Posterior cingulate gyrus (tissue), 11 donors: ENCODE measurements around the gene IFNLR1.

Experiments used
- DNase-seq, 10 donors: peaks; one replicate each; pipeline versions ENCODE4 v3.0.0 to v3.0.0-alpha.2; 2020 to 2021; ENCODE audit warnings: mixed read lengths in 3 of 10
- intact Hi-C: fragments of 100-400 bp; cut with DNase I; formaldehyde crosslinking; loops from one replicate; pipeline ENCODE4 v1.15.1; 2023

Gene IFNLR1

GRCh38 chr1:24127134-24127800 is 59.8 kb downstream of the IFNLR1 start:
- DNase-seq, result no peak
- intact Hi-C loops, result no loop called here

DNA sequence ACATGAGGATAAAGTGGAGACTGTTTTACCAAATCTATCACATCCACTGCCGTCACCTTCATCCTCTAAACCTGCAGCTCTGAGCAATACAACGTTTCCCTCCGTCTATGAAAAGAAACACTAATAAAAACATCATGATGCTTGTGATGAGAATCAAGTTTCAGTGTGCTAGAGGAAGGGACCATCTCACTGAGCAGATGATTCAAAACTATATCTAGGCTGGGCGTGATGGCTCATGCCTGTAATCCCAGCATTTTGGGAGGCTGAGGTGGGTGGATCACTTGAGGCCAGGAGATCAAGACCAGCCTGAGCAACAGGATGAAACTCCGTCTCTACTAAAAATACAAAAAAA is 60.4 kb downstream of the IFNLR1 start:
- DNase-seq, result no peak
- intact Hi-C loops, result no loop called here

GRCh38 chr1:24126018-24126671 is 60.9 kb downstream of the IFNLR1 start:
- intact Hi-C loops, result no loop called here
- DNase-seq, result no peak

DNA sequence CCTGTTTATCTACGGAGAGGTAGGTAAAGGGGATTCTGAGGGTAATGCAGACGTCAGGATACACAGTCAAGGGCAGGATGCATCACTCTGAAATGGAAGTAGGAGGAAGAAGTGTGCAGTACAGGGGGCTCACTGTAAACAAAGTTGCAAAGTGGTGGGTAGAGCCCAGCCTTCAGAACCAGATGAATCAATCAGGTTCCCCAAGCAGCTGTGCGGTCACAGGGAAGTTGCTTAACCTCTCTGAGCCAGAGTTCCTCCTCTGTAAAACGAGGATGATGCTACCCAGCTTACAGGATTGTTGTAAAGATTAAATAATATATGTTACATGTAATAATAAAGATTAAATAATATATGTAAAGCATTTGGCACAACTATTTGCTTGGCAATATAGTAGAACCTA is 61.6 kb downstream of the IFNLR1 start:
- intact Hi-C loops, result no loop called here

DNA sequence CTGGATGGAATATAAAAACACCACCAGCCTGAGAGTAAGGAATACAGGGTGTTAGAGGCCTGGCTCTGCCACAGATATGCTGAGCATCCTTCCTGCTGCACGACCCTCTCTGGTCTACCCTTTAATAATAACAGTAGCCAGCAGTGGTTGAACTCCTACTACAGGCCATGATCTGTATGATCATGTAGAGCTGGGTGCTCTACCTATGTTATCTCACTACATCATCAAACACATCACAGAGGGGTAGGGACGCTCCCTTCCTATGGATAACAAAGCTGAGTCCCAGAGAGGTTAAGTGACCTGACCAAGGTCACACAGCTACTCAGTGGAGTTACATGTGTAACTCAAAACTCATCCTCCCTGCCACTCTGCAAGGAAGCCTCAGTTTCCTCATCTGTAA is 62.1 kb downstream of the IFNLR1 start:
- intact Hi-C loops, result no loop called here
- DNase-seq, result no peak

More for the DNA sequence above, 61.6 kb downstream of the IFNLR1 start:
- DNase-seq, result no peak

DNA sequence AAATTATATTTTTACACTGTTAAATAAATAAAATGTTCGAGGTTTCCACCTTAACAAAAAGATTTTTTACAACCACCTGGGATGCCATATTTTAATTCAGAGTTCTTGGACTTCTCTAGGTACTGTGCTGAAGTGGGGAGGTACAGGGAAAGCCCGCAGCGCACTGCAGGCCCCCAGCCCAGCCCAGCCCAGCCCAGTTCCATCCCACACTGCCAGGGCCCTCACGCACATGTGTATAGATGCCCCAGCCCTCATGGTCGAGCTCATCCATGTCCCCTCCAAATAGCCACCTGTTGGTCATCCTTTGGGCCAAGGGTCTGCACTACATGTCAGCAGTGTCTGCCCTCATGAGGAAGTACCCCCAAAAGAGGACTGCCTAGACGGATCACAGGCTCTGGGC is 63.5 kb downstream of the IFNLR1 start:
- peak in 1 of 10 donors; percentile 6 for DNase-seq
- intact Hi-C loops, result no loop called here

DNA sequence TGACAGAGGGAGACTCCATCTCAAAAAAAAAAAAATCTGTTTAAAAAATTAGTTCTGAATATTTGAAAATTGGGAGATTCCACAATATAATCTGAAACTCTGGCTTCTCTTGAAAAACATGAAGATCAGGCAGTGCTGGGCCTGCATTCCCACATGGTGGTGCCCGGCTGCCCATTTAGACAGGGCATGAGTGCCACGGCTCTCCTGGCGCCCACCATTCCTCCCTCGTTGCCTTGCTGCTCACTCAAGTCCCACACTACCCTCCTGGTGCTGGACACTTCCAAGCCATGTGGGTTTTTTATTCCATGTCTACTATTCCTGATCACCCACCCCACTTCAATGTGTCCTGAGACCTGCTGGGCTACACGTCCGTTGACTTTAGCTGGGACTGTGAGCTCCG is 64.3 kb downstream of the IFNLR1 start:
- intact Hi-C loops, result no loop called here
- DNase-seq, result no peak

DNA sequence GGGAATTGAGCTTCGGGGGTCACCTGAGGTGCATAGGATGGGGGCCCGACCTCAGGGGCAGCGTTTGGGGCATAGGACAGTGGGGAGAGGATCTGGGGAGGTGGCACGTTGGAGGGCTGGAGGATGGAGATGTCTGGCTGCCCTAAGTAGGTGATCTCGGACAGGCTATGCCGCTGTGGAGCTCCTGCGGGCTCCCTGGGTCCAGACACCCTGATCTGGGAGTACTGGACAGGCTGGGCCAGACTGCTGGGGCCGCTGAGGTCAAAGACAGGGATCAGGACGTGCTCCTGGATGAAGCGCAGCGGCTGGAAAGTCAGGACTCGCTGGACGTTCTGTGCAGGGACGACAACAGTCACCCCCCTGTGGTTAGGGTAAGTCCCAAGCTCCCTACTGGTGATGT is 65.7 kb downstream of the IFNLR1 start:
- DNase-seq, result no peak
- intact Hi-C loops, result no loop called here

DNA sequence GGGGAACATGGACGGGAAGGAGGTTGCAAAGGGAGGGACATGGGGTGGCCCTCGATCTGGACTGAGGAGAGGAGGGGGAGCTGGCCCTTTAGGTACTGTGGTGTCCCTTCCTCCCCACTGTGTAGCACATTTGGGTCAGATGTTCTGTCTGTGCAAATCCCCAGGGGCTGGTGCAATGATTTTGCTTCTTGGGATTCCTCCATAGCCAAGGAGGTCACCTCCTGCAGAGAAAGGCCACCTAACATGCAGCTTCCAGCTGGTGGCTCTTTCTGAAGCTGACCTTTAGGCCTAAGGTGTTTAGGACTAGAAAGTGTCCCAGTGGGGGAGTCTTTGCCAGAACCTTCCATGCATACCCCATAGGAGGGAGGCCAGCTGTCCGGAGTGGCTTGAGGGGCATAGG is 66.1 kb downstream of the IFNLR1 start:
- intact Hi-C loops, result no loop called here
- DNase-seq, result no peak

- DNase-seq, result peak in 1 of 10 donors; percentile 70
- intact Hi-C loops, result no loop called here
Measured at GRCh38 chr1:24119859-24120756, 67.0 kb downstream of the IFNLR1 start.

DNA sequence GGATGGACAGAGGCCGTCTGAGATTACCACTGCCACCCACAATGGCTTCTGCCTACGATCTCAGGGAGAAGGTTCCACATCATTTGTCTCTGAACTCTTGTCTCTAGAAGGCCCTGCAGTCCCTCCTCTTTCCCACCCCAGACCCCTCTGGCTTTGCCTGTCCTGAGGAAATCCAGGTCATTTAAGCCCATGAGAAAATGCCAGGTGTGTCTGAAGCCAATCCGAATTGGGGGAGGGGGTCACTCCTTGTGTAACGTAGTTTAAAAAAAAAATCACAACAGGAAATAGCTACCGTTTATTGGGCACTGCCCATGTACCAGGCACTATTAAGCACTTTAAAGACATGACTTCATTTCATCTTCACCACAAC is 67.6 kb downstream of the IFNLR1 start:
- intact Hi-C loops, result no loop called here
- no peak for DNase-seq

DNA sequence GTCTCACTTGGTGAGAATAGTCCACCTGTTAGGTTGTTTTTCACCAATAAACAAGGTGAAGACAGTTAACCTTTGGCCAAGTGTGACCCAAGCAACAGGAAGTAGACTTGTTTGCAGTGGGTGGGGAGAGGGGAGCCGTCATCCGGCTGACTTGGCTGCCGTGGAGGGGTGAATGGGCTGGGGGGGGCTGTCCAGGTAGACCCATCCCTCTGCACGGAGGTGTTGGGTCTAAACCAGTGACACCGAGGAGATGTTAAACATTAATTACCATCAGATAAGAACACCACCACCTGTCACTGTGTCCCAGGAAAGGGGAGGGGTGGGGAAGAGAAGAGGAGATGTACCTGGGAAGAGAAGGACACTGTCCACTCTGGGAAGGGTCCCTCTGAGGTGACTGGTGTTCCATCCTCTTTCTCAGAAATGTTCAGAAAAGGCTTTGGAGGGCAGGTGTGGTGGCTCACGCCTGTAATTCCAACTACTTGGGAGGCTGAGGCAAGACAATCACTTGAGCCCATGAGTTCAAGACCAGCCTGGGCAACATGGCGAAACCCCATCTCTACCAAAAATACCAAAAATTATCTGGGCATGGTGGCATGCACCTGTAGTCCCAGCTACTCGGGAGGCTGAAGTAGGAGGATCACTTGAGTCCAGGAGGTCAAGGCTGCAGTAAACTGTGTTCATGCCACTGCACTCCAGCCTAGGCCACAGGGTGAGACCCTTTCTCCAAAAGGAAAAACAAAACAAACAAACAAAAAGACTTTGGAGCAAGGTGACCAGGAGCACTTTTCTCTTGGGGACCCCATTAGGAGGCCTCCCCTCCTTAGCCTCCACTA is 68.5 kb downstream of the IFNLR1 start:
- DNase-seq, result peak in 1 of 10 donors; percentile 17
- intact Hi-C loops, result no loop called here

- no peak for DNase-seq
- intact Hi-C loops, result no loop called here
Measured at GRCh38 chr1:24117722-24118409, 69.2 kb downstream of the IFNLR1 start.

GRCh38 chr1:24117132-24117531 is 70.0 kb downstream of the IFNLR1 start:
- intact Hi-C loops, result no loop called here
- peak in 1 of 10 donors; percentile 18 for DNase-seq

DNA sequence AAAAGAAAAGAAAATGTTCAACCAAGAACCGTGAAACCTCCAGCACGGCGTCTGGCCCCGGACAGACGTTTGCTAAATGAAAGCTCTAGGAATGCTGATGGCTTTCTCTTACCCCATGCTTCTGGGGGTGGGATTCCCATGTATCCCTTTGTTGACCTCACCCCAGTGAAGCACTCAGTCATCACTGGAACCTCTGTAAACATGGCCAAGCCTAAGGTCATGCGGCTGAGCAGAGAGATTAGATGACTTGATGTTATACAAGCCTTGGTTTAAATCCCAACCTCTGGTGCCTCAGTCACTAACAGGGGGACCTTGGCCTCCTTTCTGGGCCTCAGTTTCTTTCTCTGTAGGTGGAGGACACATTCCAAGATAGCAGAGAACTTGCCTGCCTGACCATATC is 72.3 kb downstream of the IFNLR1 start:
- no peak for DNase-seq
- intact Hi-C loops, result no loop called here

- peak in 1 of 10 donors; percentile 57 for DNase-seq
- intact Hi-C loops, result no loop called here
Measured at GRCh38 chr1:24113641-24114033, 73.5 kb downstream of the IFNLR1 start.

DNA sequence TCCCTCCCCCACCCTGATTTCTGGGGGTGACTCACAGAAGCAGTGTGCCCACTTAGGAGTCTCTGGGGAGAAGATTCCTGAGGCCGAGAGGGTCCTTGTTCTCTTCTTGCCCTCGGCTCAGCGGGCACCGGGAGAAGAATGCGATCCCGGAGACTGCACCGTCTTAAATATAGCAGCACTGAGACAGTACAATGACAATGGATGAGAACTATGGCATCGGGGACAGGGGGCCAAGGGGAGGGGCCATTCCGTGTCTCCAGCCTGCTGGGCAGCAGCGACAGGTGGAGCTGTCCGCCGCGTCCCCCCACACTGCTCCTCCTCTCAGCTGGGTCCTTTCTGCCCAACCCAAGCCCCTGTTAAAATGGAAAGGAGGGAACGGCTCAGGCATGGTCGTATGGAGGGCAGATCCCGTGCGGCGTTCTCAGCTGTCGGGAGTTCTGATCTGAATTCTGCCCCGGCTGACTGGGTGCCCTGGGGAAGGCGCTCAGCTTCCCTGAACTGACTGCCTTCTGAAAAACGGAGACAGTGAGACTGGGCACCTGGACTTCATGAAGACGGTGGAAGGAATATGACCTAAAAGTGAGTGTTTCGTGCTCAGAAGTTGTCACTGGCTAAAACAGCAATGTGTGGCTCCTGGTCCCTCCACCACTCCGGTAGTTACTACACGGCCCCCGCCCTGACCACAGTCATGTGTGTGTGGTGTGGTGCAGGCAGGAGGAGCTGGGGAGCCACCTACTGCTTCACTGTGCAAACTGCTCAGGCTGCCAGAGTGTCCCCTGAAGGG is 74.9 kb downstream of the IFNLR1 start, which contains the start of gene MYOM3:
TSS of gene MYOM3 (minus strand) at position 140 of the 784 bp plus-strand sequence. CDS start 3,499 bp downstream, outside the sequence.
- intact Hi-C loops, result no loop called here
- peak; percentile 18 to 95 (median 52) for DNase-seq

GRCh38 chr1:24111262-24111995 is 75.7 kb downstream of the IFNLR1 start:
- DNase-seq, result peak in 1 of 10 donors; percentile 77
- intact Hi-C loops, result no loop called here
